ENCODE data around the gene RNF41. TPM values are rescaled to one million over a fixed set of nuclear protein-coding genes. Genes with fewer than 3 reads are reported as not detected.

Gene RNF41
- total RNA-seq, 6 experiments from 2014 or later = 65.9 to 103 (median 71.2) TPM

DNA sequence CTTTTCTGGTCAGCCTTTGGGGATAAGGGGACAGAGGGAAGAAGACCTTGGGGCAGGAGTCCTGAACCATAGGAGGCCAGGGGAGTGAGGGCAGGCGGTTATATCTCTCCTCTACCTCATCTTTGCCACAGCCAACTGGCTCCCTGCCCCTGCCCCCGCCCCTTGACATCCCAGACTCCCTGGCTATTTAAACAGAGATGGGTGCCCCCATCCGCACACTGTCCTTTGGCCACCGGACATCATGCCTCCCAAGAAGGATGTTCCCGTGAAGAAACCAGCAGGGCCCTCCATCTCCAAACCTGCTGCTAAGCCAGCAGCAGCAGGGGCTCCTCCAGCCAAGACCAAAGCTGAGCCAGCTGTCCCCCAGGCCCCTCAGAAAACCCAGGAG is 68.0 kb downstream of the RNF41 start:
- TF ChIP-seq, protein P1, sequence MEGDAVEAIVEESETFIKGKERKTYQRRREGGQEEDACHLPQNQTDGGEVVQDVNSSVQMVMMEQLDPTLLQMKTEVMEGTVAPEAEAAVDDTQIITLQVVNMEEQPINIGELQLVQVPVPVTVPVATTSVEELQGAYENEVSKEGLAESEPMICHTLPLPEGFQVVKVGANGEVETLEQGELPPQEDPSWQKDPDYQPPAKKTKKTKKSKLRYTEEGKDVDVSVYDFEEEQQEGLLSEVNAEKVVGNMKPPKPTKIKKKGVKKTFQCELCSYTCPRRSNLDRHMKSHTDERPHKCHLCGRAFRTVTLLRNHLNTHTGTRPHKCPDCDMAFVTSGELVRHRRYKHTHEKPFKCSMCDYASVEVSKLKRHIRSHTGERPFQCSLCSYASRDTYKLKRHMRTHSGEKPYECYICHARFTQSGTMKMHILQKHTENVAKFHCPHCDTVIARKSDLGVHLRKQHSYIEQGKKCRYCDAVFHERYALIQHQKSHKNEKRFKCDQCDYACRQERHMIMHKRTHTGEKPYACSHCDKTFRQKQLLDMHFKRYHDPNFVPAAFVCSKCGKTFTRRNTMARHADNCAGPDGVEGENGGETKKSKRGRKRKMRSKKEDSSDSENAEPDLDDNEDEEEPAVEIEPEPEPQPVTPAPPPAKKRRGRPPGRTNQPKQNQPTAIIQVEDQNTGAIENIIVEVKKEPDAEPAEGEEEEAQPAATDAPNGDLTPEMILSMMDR (IDR thresholded peaks at IDR 0.05) = no peak
- Mint-ChIP-seq H3K27ac (peak overlapping the region; percentile 93), H3K4me3 (peak overlapping the region; percentile 97), H3K4me1 (ENCODE audit: low read depth) (peaks cover 47% of the 10 kb centered on the region), H3K27me3 (ENCODE audit: insufficient read depth) (peaks cover 8% of the 10 kb centered on the region), H3K9me3 (peaks cover 6% of the 10 kb centered on the region), H3K36me3 (ENCODE audit: low read depth) (peaks cover 18% of the 10 kb centered on the region)
- no peak for DNase-seq

DNA sequence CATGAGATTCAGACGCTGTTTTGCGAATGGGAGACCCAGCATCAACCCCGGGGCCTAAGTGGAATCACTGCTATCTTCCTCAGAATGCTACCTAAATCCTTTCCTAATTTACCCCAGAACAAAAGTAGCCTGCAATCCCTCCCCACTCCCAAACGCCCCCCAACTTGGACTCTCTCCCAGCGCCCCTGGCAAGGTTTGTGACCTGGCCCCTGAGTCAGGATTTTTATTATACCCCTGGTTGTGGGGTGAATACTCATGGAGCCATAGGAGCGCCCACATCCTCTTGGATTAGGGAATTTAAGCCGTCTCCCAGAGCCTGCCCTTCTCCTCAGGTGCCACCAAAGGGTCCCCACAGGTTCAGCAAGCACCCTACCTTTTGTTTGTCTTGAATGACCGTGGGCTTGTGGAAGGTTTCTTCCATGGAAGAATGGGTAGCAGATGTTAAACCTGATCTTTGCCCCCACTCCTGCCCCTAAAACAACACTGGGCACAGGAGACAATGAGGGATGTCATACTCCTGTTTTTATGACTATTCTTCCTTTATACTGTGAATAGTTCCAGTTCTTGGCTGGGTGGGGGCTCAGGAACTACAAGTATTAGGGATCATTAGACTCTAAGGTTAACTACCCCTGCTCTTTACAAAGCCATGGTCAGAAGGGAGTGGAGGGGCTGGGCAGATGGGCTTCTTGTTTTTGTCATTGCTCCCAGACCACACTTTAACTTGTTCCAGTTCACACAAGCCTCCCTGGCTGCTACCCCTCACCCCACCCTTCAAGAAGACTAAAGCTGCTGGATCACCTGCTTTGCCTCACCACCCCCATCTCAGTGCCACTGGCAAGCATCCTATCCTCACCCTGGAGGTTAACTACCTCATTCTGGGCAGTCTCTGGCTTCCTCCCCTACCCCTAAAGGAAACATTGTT is 68.7 kb downstream of the RNF41 start:
- peaks cover 47% of the 10 kb centered on the region for H3K4me1 Mint-ChIP-seq (ENCODE audit: low read depth)
- H3K4me3 Mint-ChIP-seq = peak overlapping the region; percentile 97
- TF ChIP-seq, protein P1 (IDR thresholded peaks at IDR 0.05) = no peak
- H3K9me3 Mint-ChIP-seq = peaks cover under 1% of the 10 kb centered on the region; the same call in 1 of the 2 replicates
- H3K36me3 Mint-ChIP-seq (ENCODE audit: low read depth) = peaks cover 12% of the 10 kb centered on the region
- H3K27ac Mint-ChIP-seq = peak overlapping the region; percentile 93
- no peak for DNase-seq
- peaks cover 2% of the 10 kb centered on the region for H3K27me3 Mint-ChIP-seq (ENCODE audit: insufficient read depth)

Other genes with a start within 250 kb of the RNF41 start
- 100 to 1,000 TPM in 2 of 6 experiments, 10 to 100 TPM in 4; 90.2 to 107 (median 96.5) TPM for gene RAB5B, start 247.8 kb downstream of the RNF41 start, total RNA-seq (2021; fragmentation: NEBNext Ultra II Directional; extraction: Animal tissue kit (Norgen Biotek cat#: 25700))
- 10 to 100 TPM; 15.2 to 19.4 (median 17.0) TPM for gene SUOX, start 224.6 kb downstream of the RNF41 start, total RNA-seq (2021; fragmentation: NEBNext Ultra II Directional; extraction: Animal tissue kit (Norgen Biotek cat#: 25700))
- gene IKZF4, start 200.9 kb downstream of the RNF41 start, total RNA-seq (2021; fragmentation: NEBNext Ultra II Directional; extraction: Animal tissue kit (Norgen Biotek cat#: 25700)) = 1 to 10 TPM; 5.2 to 7.2 (median 5.9) TPM
- 100 to 1,000 TPM in 1 of 6 experiments, 10 to 100 TPM in 5; 40.7 to 151 (median 52.1) TPM for gene RPS26, start 180.0 kb downstream of the RNF41 start, total RNA-seq (2021; fragmentation: NEBNext Ultra II Directional; extraction: Animal tissue kit (Norgen Biotek cat#: 25700))
- gene ERBB3, start 141.8 kb downstream of the RNF41 start, total RNA-seq (2021; fragmentation: NEBNext Ultra II Directional; extraction: Animal tissue kit (Norgen Biotek cat#: 25700)) = 1 to 10 TPM; 1.0 to 2.5 (median 1.8) TPM
- 100 to 1,000 TPM; 144 to 190 (median 177) TPM for gene PA2G4, start 117.4 kb downstream of the RNF41 start, total RNA-seq (2021; fragmentation: NEBNext Ultra II Directional; extraction: Animal tissue kit (Norgen Biotek cat#: 25700))
- gene RPL41, start 105.3 kb downstream of the RNF41 start, total RNA-seq (2021; fragmentation: NEBNext Ultra II Directional; extraction: Animal tissue kit (Norgen Biotek cat#: 25700)) = 1,000 to 10,000 TPM; 2,722 to 3,464 (median 3,292) TPM
- gene ZC3H10, start 103.7 kb downstream of the RNF41 start, total RNA-seq (2021; fragmentation: NEBNext Ultra II Directional; extraction: Animal tissue kit (Norgen Biotek cat#: 25700)) = 1 to 10 TPM; 3.3 to 4.7 (median 3.8) TPM
- gene ESYT1, start 93.7 kb downstream of the RNF41 start, total RNA-seq (2021; fragmentation: NEBNext Ultra II Directional; extraction: Animal tissue kit (Norgen Biotek cat#: 25700)) = 100 to 1,000 TPM; 136 to 174 (median 151) TPM
- gene MYL6B, start 69.3 kb downstream of the RNF41 start, total RNA-seq (2021; fragmentation: NEBNext Ultra II Directional; extraction: Animal tissue kit (Norgen Biotek cat#: 25700)) = 100 to 1,000 TPM in 5 of 6 experiments, 10 to 100 TPM in 1; 84.5 to 119 (median 108) TPM
- gene MYL6, start 63.6 kb downstream of the RNF41 start, total RNA-seq (2021; fragmentation: NEBNext Ultra II Directional; extraction: Animal tissue kit (Norgen Biotek cat#: 25700)) = 1,000 to 10,000 TPM; 2,668 to 3,384 (median 3,141) TPM
- gene SMARCC2, start 32.4 kb downstream of the RNF41 start, total RNA-seq (2021; fragmentation: NEBNext Ultra II Directional; extraction: Animal tissue kit (Norgen Biotek cat#: 25700)) = 10 to 100 TPM; 72.1 to 99.8 (median 87.1) TPM
- gene NABP2, start 2.4 kb upstream of the RNF41 start, total RNA-seq (2021; fragmentation: NEBNext Ultra II Directional; extraction: Animal tissue kit (Norgen Biotek cat#: 25700)) = 10 to 100 TPM; 46.8 to 53.6 (median 49.4) TPM
- under 1 TPM in 1 of 6 experiments, not detected in 5; 0.10 TPM for gene SLC39A5, start 8.1 kb upstream of the RNF41 start, total RNA-seq (2021; fragmentation: NEBNext Ultra II Directional; extraction: Animal tissue kit (Norgen Biotek cat#: 25700))
- 10 to 100 TPM; 57.9 to 87.8 (median 68.6) TPM for gene ANKRD52, start 36.5 kb upstream of the RNF41 start, total RNA-seq (2021; fragmentation: NEBNext Ultra II Directional; extraction: Animal tissue kit (Norgen Biotek cat#: 25700))
- 10 to 100 TPM in 1 of 6 experiments, 1 to 10 TPM in 5; 6.4 to 10.7 (median 8.2) TPM for gene COQ10A, start 45.0 kb upstream of the RNF41 start, total RNA-seq (2021; fragmentation: NEBNext Ultra II Directional; extraction: Animal tissue kit (Norgen Biotek cat#: 25700))
- gene CS, start 78.4 kb upstream of the RNF41 start, total RNA-seq (2021; fragmentation: NEBNext Ultra II Directional; extraction: Animal tissue kit (Norgen Biotek cat#: 25700)) = 100 to 1,000 TPM; 196 to 247 (median 232) TPM
- 100 to 1,000 TPM; 177 to 275 (median 188) TPM for gene CNPY2, start 94.1 kb upstream of the RNF41 start, total RNA-seq (2021; fragmentation: NEBNext Ultra II Directional; extraction: Animal tissue kit (Norgen Biotek cat#: 25700))
- 10 to 100 TPM in 5 of 6 experiments, 1 to 10 TPM in 1; 9.0 to 16.7 (median 14.6) TPM for gene PAN2, start 112.1 kb upstream of the RNF41 start, total RNA-seq (2021; fragmentation: NEBNext Ultra II Directional; extraction: Animal tissue kit (Norgen Biotek cat#: 25700))
- gene IL23A, start 117.0 kb upstream of the RNF41 start, total RNA-seq (2021; fragmentation: NEBNext Ultra II Directional; extraction: Animal tissue kit (Norgen Biotek cat#: 25700)) = under 1 TPM in 1 of 6 experiments, not detected in 5; 0.38 TPM
- gene STAT2, start 138.2 kb upstream of the RNF41 start, total RNA-seq (2021; fragmentation: NEBNext Ultra II Directional; extraction: Animal tissue kit (Norgen Biotek cat#: 25700)) = 100 to 1,000 TPM in 2 of 6 experiments, 10 to 100 TPM in 4; 78.6 to 105 (median 95.2) TPM
- gene APOF, start 140.9 kb upstream of the RNF41 start, total RNA-seq (2021; fragmentation: NEBNext Ultra II Directional; extraction: Animal tissue kit (Norgen Biotek cat#: 25700)) = not detected
- gene TIMELESS, start 227.5 kb upstream of the RNF41 start, total RNA-seq (2021; fragmentation: NEBNext Ultra II Directional; extraction: Animal tissue kit (Norgen Biotek cat#: 25700)) = 10 to 100 TPM; 10.4 to 23.1 (median 21.3) TPM
- under 1 TPM in 1 of 6 experiments, not detected in 5; 0.28 TPM for gene MIP, start 232.7 kb upstream of the RNF41 start, total RNA-seq (2021; fragmentation: NEBNext Ultra II Directional; extraction: Animal tissue kit (Norgen Biotek cat#: 25700))
- gene SPRYD4, start 246.7 kb upstream of the RNF41 start, total RNA-seq (2021; fragmentation: NEBNext Ultra II Directional; extraction: Animal tissue kit (Norgen Biotek cat#: 25700)) = 1 to 10 TPM; 2.4 to 2.9 (median 2.5) TPM